ENCODE measurements around the gene OAS3.

DNA sequence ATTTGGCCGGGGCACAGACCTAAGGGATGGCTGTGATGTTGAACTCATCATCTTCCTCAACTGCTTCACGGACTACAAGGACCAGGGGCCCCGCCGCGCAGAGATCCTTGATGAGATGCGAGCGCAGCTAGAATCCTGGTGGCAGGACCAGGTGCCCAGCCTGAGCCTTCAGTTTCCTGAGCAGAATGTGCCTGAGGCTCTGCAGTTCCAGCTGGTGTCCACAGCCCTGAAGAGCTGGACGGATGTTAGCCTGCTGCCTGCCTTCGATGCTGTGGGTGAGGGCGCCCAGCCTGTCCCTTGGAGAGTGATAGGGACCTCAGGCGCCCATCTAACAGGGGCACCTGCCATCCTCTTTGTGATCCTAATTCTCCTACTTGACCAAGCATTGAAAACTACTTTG lies 12.4 kb downstream of the OAS3 start:
- TF ChIP-seq, protein P1, sequence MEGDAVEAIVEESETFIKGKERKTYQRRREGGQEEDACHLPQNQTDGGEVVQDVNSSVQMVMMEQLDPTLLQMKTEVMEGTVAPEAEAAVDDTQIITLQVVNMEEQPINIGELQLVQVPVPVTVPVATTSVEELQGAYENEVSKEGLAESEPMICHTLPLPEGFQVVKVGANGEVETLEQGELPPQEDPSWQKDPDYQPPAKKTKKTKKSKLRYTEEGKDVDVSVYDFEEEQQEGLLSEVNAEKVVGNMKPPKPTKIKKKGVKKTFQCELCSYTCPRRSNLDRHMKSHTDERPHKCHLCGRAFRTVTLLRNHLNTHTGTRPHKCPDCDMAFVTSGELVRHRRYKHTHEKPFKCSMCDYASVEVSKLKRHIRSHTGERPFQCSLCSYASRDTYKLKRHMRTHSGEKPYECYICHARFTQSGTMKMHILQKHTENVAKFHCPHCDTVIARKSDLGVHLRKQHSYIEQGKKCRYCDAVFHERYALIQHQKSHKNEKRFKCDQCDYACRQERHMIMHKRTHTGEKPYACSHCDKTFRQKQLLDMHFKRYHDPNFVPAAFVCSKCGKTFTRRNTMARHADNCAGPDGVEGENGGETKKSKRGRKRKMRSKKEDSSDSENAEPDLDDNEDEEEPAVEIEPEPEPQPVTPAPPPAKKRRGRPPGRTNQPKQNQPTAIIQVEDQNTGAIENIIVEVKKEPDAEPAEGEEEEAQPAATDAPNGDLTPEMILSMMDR (conservative IDR thresholded peaks at IDR 0.05 in 1 of 2, IDR thresholded peaks at IDR 0.05 in 1 of 2; ENCODE audit: extremely low read depth in 1 of 2, insufficient read depth in 1 of 2, low read depth in 1 of 2, low read length in 2 of 2), result no peak
- no peak for TF ChIP-seq EZH2 (IDR thresholded peaks at IDR 0.05; ENCODE audit: borderline replicate concordance, low read length)

Data from mammary epithelial cell (primary cell).